Esophagus squamous epithelium (tissue), 4 donors: ENCODE data around the gene TSEN54.

Source experiments
- POLR2A ChIP-seq, 4 donors: fragments of 450-650 bp; IDR thresholded peaks; one replicate each; pipeline ENCODE4 v1.6.1; 2017; ENCODE audit warnings: antibody characterized with exemption in 4 of 4, mild to moderate bottlenecking in 4 of 4, moderate library complexity in 3 of 4
- TF ChIP-seq, protein P1 (sequence below), 6 experiments: fragments of 450-650 bp in 4 of 6; fragments of 200-600 bp in 2 of 6; sonication (generic) in 2 of 6; IDR thresholded peaks; one replicate each; pipeline ENCODE4 v1.5.1; 2016 to 2019; ENCODE audit warnings: antibody characterized with exemption in 6 of 6, mild to moderate bottlenecking in 4 of 6, moderate library complexity in 4 of 6

- TF ChIP-seq, protein P1, sequence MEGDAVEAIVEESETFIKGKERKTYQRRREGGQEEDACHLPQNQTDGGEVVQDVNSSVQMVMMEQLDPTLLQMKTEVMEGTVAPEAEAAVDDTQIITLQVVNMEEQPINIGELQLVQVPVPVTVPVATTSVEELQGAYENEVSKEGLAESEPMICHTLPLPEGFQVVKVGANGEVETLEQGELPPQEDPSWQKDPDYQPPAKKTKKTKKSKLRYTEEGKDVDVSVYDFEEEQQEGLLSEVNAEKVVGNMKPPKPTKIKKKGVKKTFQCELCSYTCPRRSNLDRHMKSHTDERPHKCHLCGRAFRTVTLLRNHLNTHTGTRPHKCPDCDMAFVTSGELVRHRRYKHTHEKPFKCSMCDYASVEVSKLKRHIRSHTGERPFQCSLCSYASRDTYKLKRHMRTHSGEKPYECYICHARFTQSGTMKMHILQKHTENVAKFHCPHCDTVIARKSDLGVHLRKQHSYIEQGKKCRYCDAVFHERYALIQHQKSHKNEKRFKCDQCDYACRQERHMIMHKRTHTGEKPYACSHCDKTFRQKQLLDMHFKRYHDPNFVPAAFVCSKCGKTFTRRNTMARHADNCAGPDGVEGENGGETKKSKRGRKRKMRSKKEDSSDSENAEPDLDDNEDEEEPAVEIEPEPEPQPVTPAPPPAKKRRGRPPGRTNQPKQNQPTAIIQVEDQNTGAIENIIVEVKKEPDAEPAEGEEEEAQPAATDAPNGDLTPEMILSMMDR (IDR thresholded peaks at IDR 0.05): no peak
- TF ChIP-seq POLR2A (IDR thresholded peaks at IDR 0.05): no peak
Measured at GRCh38 chr17:75573540-75573957, 57.2 kb downstream of the TSEN54 start.
